SK-N-SH treated with all-trans-retinoic acid at 6 μM for 48 hours (cell line): ENCODE results near the gene COL4A2.

ENCODE experiments used
- BACH2 ChIP-seq: fragments of 250-450 bp; sonication (Bioruptor Pico); IDR thresholded peaks from 2 replicates; pipeline ENCODE4 v1.9.0; 2021; ENCODE audit warnings: mild to moderate bottlenecking, borderline replicate concordance
- CREB5 ChIP-seq: fragments of 250-450 bp; sonication (Bioruptor Pico); IDR thresholded peaks from 2 replicates; pipeline ENCODE4 v1.5.1; 2020; ENCODE audit warnings: low read depth, mild to moderate bottlenecking, moderate library complexity
- CSDC2 ChIP-seq: fragments of 250-450 bp; sonication (Bioruptor Pico); IDR thresholded peaks from 2 replicates; pipeline ENCODE4 v1.5.0; 2020; ENCODE audit warnings: mild to moderate bottlenecking, moderate library complexity
- CSRNP3 ChIP-seq: fragments of 250-450 bp; sonication (Bioruptor Pico); IDR thresholded peaks from 2 replicates; pipeline ENCODE4 v1.5.1; 2021; ENCODE audit warnings: mild to moderate bottlenecking, moderate library complexity
- ESRRG ChIP-seq: fragments of 250-450 bp; sonication (Bioruptor Pico); IDR thresholded peaks from 2 replicates; pipeline ENCODE4 v1.6.1; 2021; ENCODE audit warnings: mild to moderate bottlenecking
- GLIS3 ChIP-seq: fragments of 250-450 bp; sonication (Bioruptor Pico); IDR thresholded peaks from 2 replicates; pipeline ENCODE4 v1.5.0; 2020; ENCODE audit warnings: mild to moderate bottlenecking, moderate library complexity
- OSR1 ChIP-seq: fragments of 250-450 bp; sonication (Bioruptor Pico); IDR thresholded peaks from 2 replicates; pipeline ENCODE4 v1.8.0; 2022; ENCODE audit warnings: moderate library complexity, mild to moderate bottlenecking, inconsistent platforms
- PPARA ChIP-seq: fragments of 250-450 bp; sonication (Bioruptor Pico); IDR thresholded peaks from 2 replicates; pipeline ENCODE4 v1.5.0; 2020; ENCODE audit warnings: mild to moderate bottlenecking, borderline replicate concordance
- RARB ChIP-seq: fragments of 250-450 bp; sonication (Bioruptor Pico); IDR thresholded peaks from 2 replicates; pipeline ENCODE4 v1.8.0; 2021; ENCODE audit warnings: mild to moderate bottlenecking, moderate library complexity
- TOX ChIP-seq: fragments of 250-450 bp; sonication (Bioruptor Pico); IDR thresholded peaks from 2 replicates; pipeline ENCODE4 v1.8.0; 2021; ENCODE audit warnings: mild to moderate bottlenecking, moderate library complexity, borderline replicate concordance
- ZFP3 ChIP-seq: fragments of 250-450 bp; sonication (Bioruptor Pico); IDR thresholded peaks from 2 replicates; pipeline ENCODE4 v1.5.0; 2020; ENCODE audit warnings: mild to moderate bottlenecking, moderate library complexity
- ZNF565 ChIP-seq: fragments of 450-650 bp; formaldehyde crosslinking; conservative IDR thresholded peaks from 2 replicates; pipeline ENCODE4 v1.5.0; 2020; ENCODE audit warnings: low read depth, mild to moderate bottlenecking, moderate library complexity
- ZNF70 ChIP-seq: fragments of 450-650 bp; formaldehyde crosslinking; IDR thresholded peaks from 2 replicates; pipeline ENCODE4 v1.5.0; 2020; ENCODE audit warnings: mild to moderate bottlenecking, moderate library complexity
- TF ChIP-seq, protein P1 (sequence below): fragments of 250-450 bp; sonication (Bioruptor Pico); IDR thresholded peaks from 2 replicates; pipeline ENCODE4 v1.8.0; 2020; ENCODE audit warnings: mild to moderate bottlenecking, moderate library complexity, borderline replicate concordance

GRCh38 chr13:110506859-110507566 lies 199.9 kb downstream of the COL4A2 start:
- TF ChIP-seq, protein P1, sequence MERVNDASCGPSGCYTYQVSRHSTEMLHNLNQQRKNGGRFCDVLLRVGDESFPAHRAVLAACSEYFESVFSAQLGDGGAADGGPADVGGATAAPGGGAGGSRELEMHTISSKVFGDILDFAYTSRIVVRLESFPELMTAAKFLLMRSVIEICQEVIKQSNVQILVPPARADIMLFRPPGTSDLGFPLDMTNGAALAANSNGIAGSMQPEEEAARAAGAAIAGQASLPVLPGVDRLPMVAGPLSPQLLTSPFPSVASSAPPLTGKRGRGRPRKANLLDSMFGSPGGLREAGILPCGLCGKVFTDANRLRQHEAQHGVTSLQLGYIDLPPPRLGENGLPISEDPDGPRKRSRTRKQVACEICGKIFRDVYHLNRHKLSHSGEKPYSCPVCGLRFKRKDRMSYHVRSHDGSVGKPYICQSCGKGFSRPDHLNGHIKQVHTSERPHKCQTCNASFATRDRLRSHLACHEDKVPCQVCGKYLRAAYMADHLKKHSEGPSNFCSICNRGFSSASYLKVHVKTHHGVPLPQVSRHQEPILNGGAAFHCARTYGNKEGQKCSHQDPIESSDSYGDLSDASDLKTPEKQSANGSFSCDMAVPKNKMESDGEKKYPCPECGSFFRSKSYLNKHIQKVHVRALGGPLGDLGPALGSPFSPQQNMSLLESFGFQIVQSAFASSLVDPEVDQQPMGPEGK (CRISPR knock-in tag), result no peak
- TF ChIP-seq ZNF565 (no peak), GLIS3 (CRISPR knock-in tag) (no peak), CSDC2 (no peak), PPARA (no peak), CREB5 (no peak), ZNF70 (no peak), OSR1 (no peak), ZFP3 (CRISPR knock-in tag) (no peak), TOX (CRISPR knock-in tag) (no peak), RARB (CRISPR knock-in tag) (no peak), ESRRG (CRISPR knock-in tag) (no peak), CSRNP3 (CRISPR knock-in tag) (no peak), BACH2 (CRISPR knock-in tag) (no peak)
